Endothelial cell of umbilical vein (primary cell): ENCODE data around the gene FBXO2. TPM values are rescaled to one million over a fixed set of nuclear protein-coding genes. Genes with fewer than 3 reads are reported as not detected.

Experiments used
- BruUV-seq: library from RNA; stranded (reverse); fragments of 400-500 nt; replicated peaks from 2 replicates; lab custom pipeline; 2021; lab: Mats Ljungman, UMichigan
- CTCF ChIA-PET: fragments of 300-600, 350-600 bp; sonication (Branson Sonifier 250); formaldehyde crosslinking; loops from one replicate; lab custom pipeline; 2021; ENCODE audit warnings: antibody characterized with exemption, inconsistent platforms; lab: Charles Lee
- POLR2A ChIA-PET: fragments of 300-600, 350-600 bp; sonication (Branson Sonifier 250); formaldehyde crosslinking; loops from one replicate; lab custom pipeline; 2021; ENCODE audit warnings: antibody characterized with exemption, inconsistent platforms; lab: Charles Lee
- DNase-seq: peaks from one replicate; pipeline ENCODE4 v3.0.0-alpha.2; 2011; ENCODE audit warnings: low read depth, low spot score
- FAIRE-seq: peaks from 2 replicates; lab custom pipeline; 2011; peaks lifted over from hg19 to GRCh38; lab: Jason Lieb, UNC
- H2AFZ ChIP-seq: 2 replicates; pipeline ENCODE4 v1.6.0; 2012; ENCODE audit warnings: low read depth, low read length, control low read depth, inconsistent platforms
- H3K27ac ChIP-seq: 2 replicates; pipeline ENCODE4 v1.5.1; 2011; ENCODE audit warnings: low read depth, mild to moderate bottlenecking, control low read depth, low read length, moderate library complexity; ENCODE audit not compliant: insufficient read depth
- H3K27me3 ChIP-seq, 2 experiments: 2 replicates each; pipeline versions ENCODE4 v1.6.0 to v1.6.1; 2011; ENCODE audit warnings: low read length in 2 of 2, mixed read lengths in 1 of 2; ENCODE audit not compliant: control insufficient read depth in 2 of 2, insufficient read depth in 2 of 2
- H3K36me3 ChIP-seq, 2 experiments: 2 replicates in 1 of 2; 3 replicates in 1 of 2; pipeline ENCODE4 v1.5.1; 2011; ENCODE audit warnings: low read length in 2 of 2, mild to moderate bottlenecking in 1 of 2, moderate library complexity in 1 of 2; ENCODE audit not compliant: control insufficient read depth in 2 of 2, insufficient read depth in 2 of 2; ENCODE audit errors: extremely low read depth in 1 of 2
- H3K4me1 ChIP-seq: 3 replicates; pipeline ENCODE4 v1.5.1; 2011; ENCODE audit warnings: mild to moderate bottlenecking, low read length; ENCODE audit not compliant: control insufficient read depth, insufficient read depth; ENCODE audit errors: extremely low read depth
- H3K4me2 ChIP-seq: 2 replicates; pipeline ENCODE4 v1.6.1; 2011; ENCODE audit warnings: low read length, control low read depth, mixed read lengths; ENCODE audit not compliant: insufficient read depth
- H3K4me3 ChIP-seq, 3 experiments: fragments of 200-600 bp in 1 of 3; sonication (generic), shearing (Covaris generic) in 1 of 3; replicated peaks in 1 of 3; 2 replicates each; pipeline ENCODE4 v1.5.1; 2011 to 2016; ENCODE audit warnings: control low read depth in 3 of 3, low read length in 3 of 3, mild to moderate bottlenecking in 2 of 3, inconsistent platforms in 1 of 3, low read depth in 1 of 3, moderate library complexity in 1 of 3; ENCODE audit not compliant: insufficient read depth in 1 of 3
- H3K79me2 ChIP-seq: 2 replicates; pipeline ENCODE4 v1.6.0; 2012; ENCODE audit warnings: low read length, inconsistent platforms; ENCODE audit not compliant: control insufficient read depth, insufficient read depth
- H3K9ac ChIP-seq: replicated peaks from 2 replicates; pipeline ENCODE3; 2011; ENCODE audit warnings: low read length, control low read depth; ENCODE audit not compliant: insufficient read depth; ENCODE audit errors: extremely low read depth
- H3K9me1 ChIP-seq: replicated peaks from 3 replicates; pipeline ENCODE4 v1.6.0; 2011; ENCODE audit warnings: mild to moderate bottlenecking, low read length; ENCODE audit not compliant: control insufficient read depth, insufficient read depth; ENCODE audit errors: extremely low read depth
- H3K9me3 ChIP-seq: replicated peaks from 2 replicates; pipeline ENCODE4 v1.5.1; 2012; ENCODE audit warnings: low read length, inconsistent platforms; ENCODE audit not compliant: control insufficient read depth, insufficient read depth
- H4K20me1 ChIP-seq: replicated peaks from 2 replicates; pipeline ENCODE3; 2011; ENCODE audit warnings: mild to moderate bottlenecking, low read length; ENCODE audit not compliant: control insufficient read depth, insufficient read depth; ENCODE audit errors: extremely low read depth
- CTCF ChIP-seq, 2 donors: IDR thresholded peaks; 1 replicate in 1 of 2; 2 replicates in 1 of 2; pipeline ENCODE4 v1.5.1; 2011; ENCODE audit warnings: low read length in 2 of 2, mild to moderate bottlenecking in 2 of 2, moderate library complexity in 2 of 2, control low read depth in 1 of 2, inconsistent platforms in 1 of 2, low read depth in 1 of 2; ENCODE audit not compliant: insufficient read depth in 1 of 2; ENCODE audit errors: extremely low read depth in 1 of 2
- EZH2 ChIP-seq: IDR thresholded peaks from 2 replicates; pipeline ENCODE4 v1.6.1; 2012; ENCODE audit warnings: borderline replicate concordance, low read depth, mild to moderate bottlenecking, moderate library complexity, low read length, inconsistent platforms; ENCODE audit not compliant: severe bottlenecking
- FOS ChIP-seq: IDR thresholded peaks from 2 replicates; pipeline ENCODE4 v1.6.1; 2011; ENCODE audit warnings: mild to moderate bottlenecking, low read length, moderate library complexity, borderline replicate concordance; ENCODE audit not compliant: insufficient read depth
- GATA2 ChIP-seq: IDR thresholded peaks from 2 replicates; pipeline ENCODE4 v1.7.0; 2011; ENCODE audit warnings: low read depth, mild to moderate bottlenecking, moderate library complexity, mixed read lengths, low read length; ENCODE audit not compliant: insufficient read length, insufficient read depth
- JUN ChIP-seq: IDR thresholded peaks from 2 replicates; pipeline ENCODE4 v1.6.1; 2011; ENCODE audit warnings: borderline replicate concordance, low read depth; ENCODE audit not compliant: insufficient read length, insufficient read depth
- MAX ChIP-seq: IDR thresholded peaks from 2 replicates; pipeline ENCODE4 v1.6.1; 2011; ENCODE audit not compliant: insufficient read depth, insufficient read length
- MYC ChIP-seq: IDR thresholded peaks from one replicate; pipeline ENCODE4 v1.6.1; 2011; ENCODE audit warnings: mild to moderate bottlenecking, low read depth, low read length
- POLR2A ChIP-seq: IDR thresholded peaks from 2 replicates; pipeline ENCODE4 v1.6.1; 2012; ENCODE audit warnings: low read depth, mild to moderate bottlenecking, control low read depth, low read length
- POLR2AphosphoS5 ChIP-seq: IDR thresholded peaks from 2 replicates; pipeline ENCODE4 v1.6.1; 2012; ENCODE audit warnings: low read depth, mild to moderate bottlenecking, control low read depth, low read length, moderate library complexity; ENCODE audit not compliant: insufficient read depth
- dilution Hi-C: fragments of 300-500 bp; cut with MboI; formaldehyde crosslinking; loops from one replicate; pipeline ENCODE4 v1.15.0; 2019; ENCODE audit warnings: low sequenced_read_pairs; ENCODE audit not compliant: extremely low pct_ligation_motif_present
- intact Hi-C: fragments of 100-400 bp; cut with micrococcal nuclease; formaldehyde crosslinking; loops from one replicate; pipeline ENCODE4 v1.10.0; 2022
- polyA plus RNA-seq, 4 experiments: library from polyadenylated mRNA; depleted of rRNA in 3 of 4; stranded (reverse) in 3 of 4; unstranded in 1 of 4; fragments of >200 nt; gene quantifications; 2 replicates each; pipeline versions ENCODE4 v1.2.1 to v1.2.3, GENCODE V29; 2011 to 2012; ENCODE audit warnings: missing spikeins in 1 of 4
- total RNA-seq: library from RNA; stranded (reverse); gene quantifications from 2 replicates; pipeline ENCODE4 v1.2.3, GENCODE V29; 2021

FBXO2 gene
- total and polyA plus RNA-seq, 2 donors (not counting 3 experiments of a cell fraction or from before 2014, with no cell fraction given): 0.42 to 0.91 TPM

GRCh38 chr1:11701981-11702803, 48.0 kb upstream of the FBXO2 start:
- no TSS peak for BruUV-seq
- intact Hi-C loops (no loop called here), dilution Hi-C loops (no loop called here)
- Histone ChIP-seq H3K4me3 (no peak overlapping the region), H3K4me2 (no peak overlapping the region), H3K79me2 (no peaks in the 10 kb centered on the region), H3K9me3 (no peaks in the 10 kb centered on the region), H3K9me1 (no peaks in the 10 kb centered on the region), H3K36me3 (no peaks in the 10 kb centered on the region), H3K27ac (no peak overlapping the region), H3K9ac (no peak overlapping the region), H3K27me3 (peaks cover 12 to 20% of the 10 kb centered on the region in 2 experiments), H3K4me1 (no peaks in the 10 kb centered on the region), H4K20me1 (no peaks in the 10 kb centered on the region), H2AFZ (no peak overlapping the region)
- TF ChIP-seq JUN: no peak
- no peak for TF ChIP-seq POLR2A
- TF ChIP-seq EZH2: no peak
- no peak for TF ChIP-seq MYC
- TF ChIP-seq CTCF (IDR thresholded peaks at IDR 0.05; ENCODE audit: extremely low read depth in 1 of 2, insufficient read depth in 1 of 2, low read depth in 1 of 2, low read length in 2 of 2): no peak
- TF ChIP-seq FOS: no peak
- TF ChIP-seq MAX: no peak
- no peak for TF ChIP-seq GATA2
- TF ChIP-seq POLR2AphosphoS5: no peak
- DNase-seq (no peak), FAIRE-seq (no peak)
- ChIA-PET POLR2A (no interaction called here), CTCF (interaction anchor here (3.5 kb wide), 1 partner anchor 8 kb away, joined by 17 read pairs; no protein-coding TSS in a partner anchor)
